Measurements from ENCODE around the gene ZNF335. TPM values are rescaled to one million over a fixed set of nuclear protein-coding genes. Genes with fewer than 3 reads are reported as not detected.
A peak's percentile ranks its signal among the peaks of the same experiment; 100 is the strongest.

The ZNF335 gene
- total and polyA plus RNA-seq, 2 of the 13 experiments (the other 11 are each of a cell fraction or from before 2014, with no cell fraction given): 9.7 to 13.7 TPM

- no peak for TF ChIP-seq PAXIP1 (CRISPR knock-in tag; conservative IDR thresholded peaks at IDR 0.05)
- peak; percentile 16; the same call in 1 of the 2 replicates for TF ChIP-seq KDM1A (CRISPR knock-in tag; IDR thresholded peaks at IDR 0.05)
- no peak for TF ChIP-seq ZNF274 (CRISPR knock-in tag; IDR thresholded peaks at IDR 0.05)
- no peak for TF ChIP-seq ZNF317 (CRISPR knock-in tag; IDR thresholded peaks at IDR 0.05)
- no peak for TF ChIP-seq PRMT3 (CRISPR knock-in tag; IDR thresholded peaks at IDR 0.05; ENCODE audit: borderline replicate concordance, low read depth)
- no peak for TF ChIP-seq ISL2 (CRISPR knock-in tag; IDR thresholded peaks at IDR 0.05)
- no peak for TF ChIP-seq JARID2 (CRISPR knock-in tag; IDR thresholded peaks at IDR 0.05; ENCODE audit: insufficient replicate concordance)
- no peak for TF ChIP-seq MYC (CRISPR knock-in tag; IDR thresholded peaks at IDR 0.05; ENCODE audit: borderline replicate concordance)
- no peak for TF ChIP-seq ZNF329 (CRISPR knock-in tag; IDR thresholded peaks at IDR 0.05; ENCODE audit: low read depth)
- no peak for TF ChIP-seq DBP (CRISPR knock-in tag; IDR thresholded peaks at IDR 0.05; ENCODE audit: not compliant biosample characterization)
- TF ChIP-seq ZBTB25 (CRISPR knock-in tag; IDR thresholded peaks at IDR 0.05): no peak
- TF ChIP-seq IRF2 (CRISPR knock-in tag; IDR thresholded peaks at IDR 0.05): no peak
- TF ChIP-seq ZBTB39 (CRISPR knock-in tag; IDR thresholded peaks at IDR 0.05): peak; percentile 87; the same call in 1 of the 2 replicates
- TF ChIP-seq ZIK1 (CRISPR knock-in tag; IDR thresholded peaks at IDR 0.05; ENCODE audit: borderline replicate concordance, low read depth): no peak
- no peak for TF ChIP-seq ZNF543 (CRISPR knock-in tag; IDR thresholded peaks at IDR 0.05)
- TF ChIP-seq ZNF18 (CRISPR knock-in tag; IDR thresholded peaks at IDR 0.05; ENCODE audit: insufficient replicate concordance): no peak
- no peak for TF ChIP-seq ZNF816 (CRISPR knock-in tag; IDR thresholded peaks at IDR 0.05; ENCODE audit: borderline replicate concordance)
- TF ChIP-seq ZNF792 (CRISPR knock-in tag; IDR thresholded peaks at IDR 0.05): 0 out of 2 replicates have a peak, but pooled peaks have one; percentile 34
- TF ChIP-seq ZNF138 (CRISPR knock-in tag; IDR thresholded peaks at IDR 0.05; ENCODE audit: low read depth): no peak
- TF ChIP-seq ZNF160 (CRISPR knock-in tag; IDR thresholded peaks at IDR 0.05): no peak
- TF ChIP-seq ZNF33B (CRISPR knock-in tag; IDR thresholded peaks at IDR 0.05): no peak
Measured at GRCh38 chr20:45905505-45906079, 66.4 kb downstream of the ZNF335 start (continued).

All from HepG2 (cell line).